HEK293T (cell line): Measurements from ENCODE around the gene ZPBP.

Source experiments
- ARNT ChIP-seq: fragments of 450-650 bp; IDR thresholded peaks from 2 replicates; pipeline ENCODE4 v1.6.1; 2017; ENCODE audit warnings: mild to moderate bottlenecking
- BHLHE40 ChIP-seq: fragments of 450-650 bp; IDR thresholded peaks from 2 replicates; pipeline ENCODE4 v1.6.1; 2016; ENCODE audit warnings: mild to moderate bottlenecking, moderate library complexity, borderline replicate concordance
- CTBP1 ChIP-seq: fragments of 450-650 bp; IDR thresholded peaks from 2 replicates; pipeline ENCODE4 v1.6.1; 2016; ENCODE audit warnings: borderline replicate concordance
- ELF4 ChIP-seq: fragments of 450-650 bp; IDR thresholded peaks from 2 replicates; pipeline ENCODE4 v1.6.1; 2017; ENCODE audit warnings: antibody characterized with exemption
- FOXA1 ChIP-seq: fragments of 450-650 bp; IDR thresholded peaks from 2 replicates; pipeline ENCODE4 v1.6.1; 2016; ENCODE audit warnings: mild to moderate bottlenecking
- FOXK2 ChIP-seq: fragments of 450-650 bp; IDR thresholded peaks from 2 replicates; pipeline ENCODE4 v1.6.1; 2016; ENCODE audit warnings: mild to moderate bottlenecking
- FOXM1 ChIP-seq: fragments of 450-650 bp; IDR thresholded peaks from 2 replicates; pipeline ENCODE4 v1.6.1; 2017; ENCODE audit warnings: mild to moderate bottlenecking, borderline replicate concordance
- HDGF ChIP-seq: fragments of 450-650 bp; IDR thresholded peaks from 2 replicates; pipeline ENCODE4 v1.6.1; 2017; ENCODE audit warnings: antibody characterized with exemption, borderline replicate concordance
- LEF1 ChIP-seq: fragments of 450-650 bp; IDR thresholded peaks from 2 replicates; pipeline ENCODE4 v1.6.1; 2017; ENCODE audit warnings: mild to moderate bottlenecking, borderline replicate concordance
- NFRKB ChIP-seq: fragments of 450-650 bp; IDR thresholded peaks from 2 replicates; pipeline ENCODE4 v1.6.1; 2016; ENCODE audit warnings: mild to moderate bottlenecking, moderate library complexity
- SP1 ChIP-seq: fragments of 450-650 bp; IDR thresholded peaks from 2 replicates; pipeline ENCODE4 v1.6.1; 2017
- SUZ12 ChIP-seq: fragments of 450-650 bp; IDR thresholded peaks from 2 replicates; pipeline ENCODE4 v1.6.1; 2016; ENCODE audit warnings: mild to moderate bottlenecking
- TARDBP ChIP-seq: fragments of 450-650 bp; IDR thresholded peaks from 2 replicates; pipeline ENCODE4 v1.6.1; 2016
- ZNF384 ChIP-seq: fragments of 450-650 bp; IDR thresholded peaks from 2 replicates; pipeline ENCODE4 v1.6.1; 2016

- no peak for TF ChIP-seq SP1
- no peak for TF ChIP-seq CTBP1
- TF ChIP-seq LEF1: no peak
- TF ChIP-seq FOXM1: no peak
- TF ChIP-seq ARNT: no peak
- TF ChIP-seq HDGF: no peak
- TF ChIP-seq NFRKB: no peak
- TF ChIP-seq SUZ12: no peak
- no peak for TF ChIP-seq ZNF384
- no peak for TF ChIP-seq BHLHE40
- no peak for TF ChIP-seq FOXK2
- TF ChIP-seq FOXA1: no peak
- TF ChIP-seq ELF4: no peak
- no peak for TF ChIP-seq TARDBP
These were observed 200.6 kb downstream of the ZPBP start for GRCh38 chr7:49892481-49892880.
